Stromal cell of bone marrow (primary cell): ENCODE data around the gene GPATCH8.
"Not testable (repeated sequence)": the region's sequence is repeated elsewhere in the genome, so short reads cannot be mapped to it uniquely, and the experiment has no call there.

Experiments used
- DNase-seq: peaks from one replicate; pipeline ENCODE4 v3.0.0-alpha.2; 2012; ENCODE audit warnings: low read depth

GPATCH8 gene

GRCh38 chr17:44527102-44527501 lies 23.9 kb upstream of the GPATCH8 start:
- DNase-seq: no peak

GRCh38 chr17:44523672-44523972 lies 20.4 kb upstream of the GPATCH8 start:
- no peak for DNase-seq

- peak; percentile 51 for DNase-seq
These were observed 19.9 kb upstream of the GPATCH8 start for GRCh38 chr17:44522883-44523671.

- peak; percentile 45 for DNase-seq
These were observed 14.8 kb upstream of the GPATCH8 start for GRCh38 chr17:44518032-44518431.

GRCh38 chr17:44511241-44512134 lies 8.3 kb upstream of the GPATCH8 start:
- DNase-seq: not testable (repeated sequence)

- DNase-seq: not testable (repeated sequence)
These were observed 3.9 kb upstream of the GPATCH8 start for GRCh38 chr17:44506939-44507604.

GRCh38 chr17:44502598-44503146 lies 534 bp downstream of the GPATCH8 start:
- DNase-seq: no peak

GRCh38 chr17:44501866-44502375 lies 1.3 kb downstream of the GPATCH8 start:
- no peak for DNase-seq

- no peak for DNase-seq
These were observed 3.5 kb downstream of the GPATCH8 start for GRCh38 chr17:44499722-44500121.

GRCh38 chr17:44496815-44497214 lies 6.4 kb downstream of the GPATCH8 start:
- no peak for DNase-seq

- no peak for DNase-seq
These were observed 9.9 kb downstream of the GPATCH8 start for GRCh38 chr17:44493339-44493738.

- DNase-seq: no peak
These were observed 10.4 kb downstream of the GPATCH8 start for GRCh38 chr17:44492706-44493272.

GRCh38 chr17:44489581-44489980 lies 13.6 kb downstream of the GPATCH8 start:
- DNase-seq: no peak

- DNase-seq: no peak
These were observed 16.0 kb downstream of the GPATCH8 start for GRCh38 chr17:44487170-44487569.

- no peak for DNase-seq
These were observed 29.8 kb downstream of the GPATCH8 start for GRCh38 chr17:44473367-44473766.

GRCh38 chr17:44469676-44470075 lies 33.5 kb downstream of the GPATCH8 start:
- DNase-seq: no peak

- no peak for DNase-seq
These were observed 36.1 kb downstream of the GPATCH8 start for GRCh38 chr17:44467108-44467507.

- no peak for DNase-seq
These were observed 36.9 kb downstream of the GPATCH8 start for GRCh38 chr17:44466339-44466738.

GRCh38 chr17:44465897-44466296 lies 37.3 kb downstream of the GPATCH8 start:
- DNase-seq: no peak

GRCh38 chr17:44465276-44465675 lies 37.9 kb downstream of the GPATCH8 start:
- no peak for DNase-seq

GRCh38 chr17:44464037-44464436 lies 39.2 kb downstream of the GPATCH8 start:
- no peak for DNase-seq

- DNase-seq: no peak
These were observed 51.4 kb downstream of the GPATCH8 start for GRCh38 chr17:44451832-44452231.
